ENCODE measurements around the gene EHMT1. TPM values are rescaled to one million over a fixed set of nuclear protein-coding genes. Genes with fewer than 3 reads are reported as not detected.

Gene EHMT1
- total and polyA plus RNA-seq, 2 of the 13 experiments (the other 11 are each of a cell fraction or from before 2014, with no cell fraction given), result 23.0 to 27.1 TPM

DNA sequence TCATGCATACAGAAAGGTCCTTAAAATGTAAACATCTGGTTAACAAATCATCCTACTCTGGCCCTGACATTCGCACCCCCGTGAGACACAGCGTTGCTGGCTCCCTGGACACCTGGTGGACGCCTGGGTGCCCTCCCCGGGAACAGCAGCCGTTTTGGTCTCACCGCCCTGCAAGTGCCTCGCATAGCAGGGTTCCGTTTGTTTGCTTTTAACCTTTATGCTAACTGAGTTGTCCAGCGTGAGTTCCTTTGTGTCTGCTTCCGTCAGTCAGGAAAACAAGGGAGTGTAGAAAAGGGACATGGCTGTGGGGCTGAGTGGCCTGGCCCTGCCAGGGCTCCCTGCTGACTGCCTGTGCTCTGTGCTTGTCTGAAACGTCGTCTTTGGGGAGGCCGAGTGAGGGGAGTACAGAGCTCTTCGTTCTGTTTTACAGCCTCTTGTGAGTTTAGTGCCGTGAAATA lies 166.9 kb downstream of the EHMT1 start (continued):
- no peak for TF ChIP-seq TGIF2 (CRISPR knock-in tag; IDR thresholded peaks at IDR 0.05)
- TF ChIP-seq FOXA3 (CRISPR knock-in tag; IDR thresholded peaks at IDR 0.05), result peak; percentile 58
- TF ChIP-seq, protein P1, sequence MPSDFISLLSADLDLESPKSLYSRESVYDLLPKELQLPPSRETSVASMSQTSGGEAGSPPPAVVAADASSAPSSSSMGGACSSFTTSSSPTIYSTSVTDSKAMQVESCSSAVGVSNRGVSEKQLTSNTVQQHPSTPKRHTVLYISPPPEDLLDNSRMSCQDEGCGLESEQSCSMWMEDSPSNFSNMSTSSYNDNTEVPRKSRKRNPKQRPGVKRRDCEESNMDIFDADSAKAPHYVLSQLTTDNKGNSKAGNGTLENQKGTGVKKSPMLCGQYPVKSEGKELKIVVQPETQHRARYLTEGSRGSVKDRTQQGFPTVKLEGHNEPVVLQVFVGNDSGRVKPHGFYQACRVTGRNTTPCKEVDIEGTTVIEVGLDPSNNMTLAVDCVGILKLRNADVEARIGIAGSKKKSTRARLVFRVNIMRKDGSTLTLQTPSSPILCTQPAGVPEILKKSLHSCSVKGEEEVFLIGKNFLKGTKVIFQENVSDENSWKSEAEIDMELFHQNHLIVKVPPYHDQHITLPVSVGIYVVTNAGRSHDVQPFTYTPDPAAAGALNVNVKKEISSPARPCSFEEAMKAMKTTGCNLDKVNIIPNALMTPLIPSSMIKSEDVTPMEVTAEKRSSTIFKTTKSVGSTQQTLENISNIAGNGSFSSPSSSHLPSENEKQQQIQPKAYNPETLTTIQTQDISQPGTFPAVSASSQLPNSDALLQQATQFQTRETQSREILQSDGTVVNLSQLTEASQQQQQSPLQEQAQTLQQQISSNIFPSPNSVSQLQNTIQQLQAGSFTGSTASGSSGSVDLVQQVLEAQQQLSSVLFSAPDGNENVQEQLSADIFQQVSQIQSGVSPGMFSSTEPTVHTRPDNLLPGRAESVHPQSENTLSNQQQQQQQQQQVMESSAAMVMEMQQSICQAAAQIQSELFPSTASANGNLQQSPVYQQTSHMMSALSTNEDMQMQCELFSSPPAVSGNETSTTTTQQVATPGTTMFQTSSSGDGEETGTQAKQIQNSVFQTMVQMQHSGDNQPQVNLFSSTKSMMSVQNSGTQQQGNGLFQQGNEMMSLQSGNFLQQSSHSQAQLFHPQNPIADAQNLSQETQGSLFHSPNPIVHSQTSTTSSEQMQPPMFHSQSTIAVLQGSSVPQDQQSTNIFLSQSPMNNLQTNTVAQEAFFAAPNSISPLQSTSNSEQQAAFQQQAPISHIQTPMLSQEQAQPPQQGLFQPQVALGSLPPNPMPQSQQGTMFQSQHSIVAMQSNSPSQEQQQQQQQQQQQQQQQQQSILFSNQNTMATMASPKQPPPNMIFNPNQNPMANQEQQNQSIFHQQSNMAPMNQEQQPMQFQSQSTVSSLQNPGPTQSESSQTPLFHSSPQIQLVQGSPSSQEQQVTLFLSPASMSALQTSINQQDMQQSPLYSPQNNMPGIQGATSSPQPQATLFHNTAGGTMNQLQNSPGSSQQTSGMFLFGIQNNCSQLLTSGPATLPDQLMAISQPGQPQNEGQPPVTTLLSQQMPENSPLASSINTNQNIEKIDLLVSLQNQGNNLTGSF (CRISPR knock-in tag; IDR thresholded peaks at IDR 0.05), result no peak
- no peak for TF ChIP-seq ZNF468 (CRISPR knock-in tag; IDR thresholded peaks at IDR 0.05)
- TF ChIP-seq BRCA1 (CRISPR knock-in tag; IDR thresholded peaks at IDR 0.05), result no peak
- TF ChIP-seq THYN1 (CRISPR knock-in tag; IDR thresholded peaks at IDR 0.05; ENCODE audit: borderline replicate concordance, low read depth), result no peak
- TF ChIP-seq TEAD3 (CRISPR knock-in tag; optimal IDR thresholded peaks at IDR 0.05; ENCODE audit: borderline replicate concordance), result peak; percentile 84
- TF ChIP-seq PRMT3 (CRISPR knock-in tag; IDR thresholded peaks at IDR 0.05; ENCODE audit: borderline replicate concordance, low read depth), result no peak
- TF ChIP-seq TAF1 (CRISPR knock-in tag; IDR thresholded peaks at IDR 0.05), result no peak
- 0 out of 2 replicates have a peak, but pooled peaks have one; percentile 3 for TF ChIP-seq BHLHE40 (IDR thresholded peaks at IDR 0.05; ENCODE audit: low read length)
- TF ChIP-seq YY1 (IDR thresholded peaks at IDR 0.05; ENCODE audit: insufficient read depth, insufficient replicate concordance, low read depth, low read length), result no peak
- no peak for TF ChIP-seq ZNF816 (CRISPR knock-in tag; IDR thresholded peaks at IDR 0.05; ENCODE audit: borderline replicate concordance)
- TF ChIP-seq NFE2 (CRISPR knock-in tag; IDR thresholded peaks at IDR 0.05), result no peak
- no peak for TF ChIP-seq KAT2B (IDR thresholded peaks at IDR 0.05; ENCODE audit: borderline replicate concordance, low read depth, low read length)
- TF ChIP-seq GLI4 (CRISPR knock-in tag; IDR thresholded peaks at IDR 0.05; ENCODE audit: borderline replicate concordance), result no peak
- TF ChIP-seq ZNF564 (CRISPR knock-in tag; IDR thresholded peaks at IDR 0.05), result 0 out of 2 replicates have a peak, but pooled peaks have one; percentile 45
- no peak for TF ChIP-seq ZNF10 (CRISPR knock-in tag; IDR thresholded peaks at IDR 0.05; ENCODE audit: borderline replicate concordance, low read depth)
- TF ChIP-seq ZKSCAN1 (IDR thresholded peaks at IDR 0.05; ENCODE audit: low read length), result no peak
- TF ChIP-seq, protein P2, sequence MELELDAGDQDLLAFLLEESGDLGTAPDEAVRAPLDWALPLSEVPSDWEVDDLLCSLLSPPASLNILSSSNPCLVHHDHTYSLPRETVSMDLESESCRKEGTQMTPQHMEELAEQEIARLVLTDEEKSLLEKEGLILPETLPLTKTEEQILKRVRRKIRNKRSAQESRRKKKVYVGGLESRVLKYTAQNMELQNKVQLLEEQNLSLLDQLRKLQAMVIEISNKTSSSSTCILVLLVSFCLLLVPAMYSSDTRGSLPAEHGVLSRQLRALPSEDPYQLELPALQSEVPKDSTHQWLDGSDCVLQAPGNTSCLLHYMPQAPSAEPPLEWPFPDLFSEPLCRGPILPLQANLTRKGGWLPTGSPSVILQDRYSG (CRISPR knock-in tag; IDR thresholded peaks at IDR 0.05), result no peak
- TF ChIP-seq RORA (CRISPR knock-in tag; IDR thresholded peaks at IDR 0.05), result no peak

Data from HepG2 (cell line).